A673 (cell line): Measurements from ENCODE around the gene LIN54.

Source experiments
- CTCF ChIP-seq: fragments of 300-800, 200-600 bp; sonication (generic); conservative IDR thresholded peaks from 2 replicates; pipeline ENCODE4 v1.5.1; 2017; ENCODE audit warnings: low read depth, mild to moderate bottlenecking, antibody characterized with exemption, low read length, moderate library complexity, mixed read lengths
- EZH2 ChIP-seq: fragments of 200-600 bp; sonication (generic); IDR thresholded peaks from 2 replicates; pipeline ENCODE4 v1.6.1; 2017; ENCODE audit warnings: borderline replicate concordance, low read depth, mild to moderate bottlenecking, mixed read lengths, antibody characterized with exemption, low read length; ENCODE audit not compliant: poor library complexity, severe bottlenecking

- no peak for TF ChIP-seq CTCF
- TF ChIP-seq EZH2: no peak
Measured at GRCh38 chr4:82906469-82906868, 104.2 kb downstream of the LIN54 start.
